Left lung (tissue), 14 donors: ENCODE results near the gene ZNF552. TPM values are rescaled to one million over a fixed set of nuclear protein-coding genes. Genes with fewer than 3 reads are reported as not detected.
"Not testable (repeated sequence)": the region's sequence is repeated elsewhere in the genome, so short reads cannot be mapped to it uniquely, and the experiment has no call there.

Source experiments
- ATAC-seq: fragments of 200-7000 bp; cut with Tn5 transposase; one replicate; pipeline ENCODE4 v1.9.1; 2020; ENCODE audit warnings: moderate library complexity
- DNase-seq, 4 donors: peaks; one replicate each; pipeline ENCODE4 v3.0.0-alpha.2; 2013 to 2020
- H3K27ac ChIP-seq, 2 donors: fragments of 200-600 bp; sonication (generic) in 1 of 2; one replicate each; pipeline versions ENCODE4 v1.5.0 to v1.8.0; 2020 to 2021
- H3K27me3 ChIP-seq, 2 donors: fragments of 200-600 bp; sonication (generic) in 1 of 2; one replicate each; pipeline versions ENCODE4 v1.5.0 to v1.8.0; 2020 to 2021
- H3K36me3 ChIP-seq, 2 donors: fragments of 200-600 bp; sonication (generic) in 1 of 2; one replicate each; pipeline versions ENCODE4 v1.5.0 to v1.8.0; 2020 to 2021
- H3K4me1 ChIP-seq, 2 donors: fragments of 200-600 bp; one replicate each; pipeline ENCODE4 v1.8.0; 2021
- H3K4me3 ChIP-seq, 2 donors: fragments of 200-600 bp; sonication (generic) in 1 of 2; one replicate each; pipeline versions ENCODE4 v1.5.0 to v1.8.0; 2020 to 2021; ENCODE audit warnings: mild to moderate bottlenecking in 1 of 2
- H3K9me3 ChIP-seq, 2 donors: fragments of 200-600 bp; sonication (generic) in 1 of 2; one replicate each; pipeline versions ENCODE4 v1.5.0 to v1.8.0; 2020 to 2021
- intact Hi-C, 2 donors: fragments of 100-400 bp; cut with DNase I; formaldehyde crosslinking; loops; one replicate each; pipeline versions ENCODE4 v1.11.2 to v1.14.2; 2022
- long read RNA-seq, 12 donors: library from polyadenylated mRNA in 2 of 12; unstranded in 2 of 12; transcript quantifications; one replicate each; pipeline ENCODE4 v2.0.0 and lab custom pipeline, GENCODE V29; 2019 to 2026
- polyA plus RNA-seq, 6 donors: library from polyadenylated mRNA; unstranded; fragments of 120-200 nt; gene quantifications; one replicate each; pipeline ENCODE4 v1.2.1, GENCODE V29; 2013; ENCODE audit not compliant: insufficient read length in 6 of 6
- total RNA-seq, 2 donors: library from RNA; stranded (reverse); fragmentation: NEBNext Ultra II Directional; extraction: Animal tissue kit (Norgen Biotek cat#: 25700); gene quantifications; one replicate each; pipeline ENCODE4 v1.2.1, GENCODE V29; 2021
- TF ChIP-seq, protein P1 (sequence below), 2 donors: fragments of 200-600 bp; sonication (generic) in 1 of 2; IDR thresholded peaks; one replicate each; pipeline versions ENCODE4 v1.5.0 to v1.8.0; 2021; ENCODE audit warnings: antibody characterized with exemption in 2 of 2
- donor health status: DM: no; HTN: yes; CAD: no.
- donor health status: DM: no; HTN: no; CAD: no.

The ZNF552 gene
- 10 to 100 TPM; 11.2 to 15.7 TPM for total RNA-seq
- 10 to 100 TPM; 15.2 to 21.4 (median 17.4) TPM for polyA plus RNA-seq
- long read RNA-seq, donor 1, partial matches to known transcripts, result 0 of 1 reads
- long read RNA-seq, donor 1, other reads (novel, unspliced or antisense), result 0 of 1 reads
- long read RNA-seq, donor 2, partial matches to known transcripts, result 0 of 5 reads
- long read RNA-seq, donor 2, other reads (novel, unspliced or antisense), result 0 of 5 reads
- long read RNA-seq, donor 3, partial matches to known transcripts, result 0 of 1 reads
- long read RNA-seq, donor 3, other reads (novel, unspliced or antisense), result 0 of 1 reads
- long read RNA-seq, donor 4, partial matches to known transcripts, result 0 of 6 reads
- long read RNA-seq, donor 4, other reads (novel, unspliced or antisense), result 5 of 6 reads
- long read RNA-seq, donor 5, result 0 reads
- long read RNA-seq, donor 6, result 0 reads
- long read RNA-seq, donor 7, partial matches to known transcripts, result 0 of 1 reads
- long read RNA-seq, donor 7, other reads (novel, unspliced or antisense), result 0 of 1 reads
- long read RNA-seq, donor 8, partial matches to known transcripts, result 0 of 2 reads
- long read RNA-seq, donor 8, other reads (novel, unspliced or antisense), result 0 of 2 reads
- long read RNA-seq, donor 9, result 0 reads
- long read RNA-seq, donor 10, partial matches to known transcripts, result 0 of 2 reads
- long read RNA-seq, donor 10, other reads (novel, unspliced or antisense), result 1 of 2 reads
- long read RNA-seq, donor 11, result 0 reads
- long read RNA-seq, donor 12, partial matches to known transcripts, result 0 of 1 reads
- long read RNA-seq, donor 12, other reads (novel, unspliced or antisense), result 0 of 1 reads

DNA sequence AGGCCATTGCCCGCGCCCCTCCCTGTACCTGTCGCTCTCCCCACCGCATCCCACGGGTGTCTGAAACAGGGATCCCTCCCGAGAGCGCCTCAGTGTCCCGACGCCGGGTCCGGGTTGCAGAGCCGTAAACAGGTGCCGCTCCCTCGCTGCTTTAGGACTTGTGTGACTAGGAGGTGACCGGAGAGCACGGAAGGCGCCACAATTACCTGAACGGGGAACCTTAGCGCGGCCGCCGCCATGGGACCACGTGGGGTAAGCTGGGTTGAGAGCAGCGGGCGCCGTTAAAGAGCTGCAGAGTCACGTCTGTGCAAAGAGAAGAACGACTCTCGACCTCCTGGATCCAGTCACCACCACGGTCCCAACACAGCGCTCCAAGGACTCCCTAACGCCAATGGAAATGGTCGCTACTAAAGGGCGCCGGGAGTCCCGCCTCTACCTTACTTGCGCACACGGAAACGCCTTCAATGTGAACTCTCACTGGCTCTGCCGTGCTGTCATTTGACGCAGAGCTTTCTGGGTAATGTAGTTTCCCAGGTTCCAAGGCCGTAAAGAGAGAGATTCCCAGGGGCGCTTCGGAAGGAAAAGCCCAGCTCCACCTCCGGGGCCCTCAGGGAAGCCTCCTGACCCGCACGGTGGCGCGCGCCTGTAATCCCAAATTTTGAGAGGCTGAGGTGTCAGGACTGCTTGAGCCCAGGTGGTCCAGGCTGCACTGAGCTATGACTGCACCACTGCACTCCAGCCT, at the start of gene ZNF552:
ZNF552 (minus strand) TSS at position 409 of the 742 bp plus-strand sequence; CDS start at position 239, 170 bp downstream.
- intact Hi-C loops, result no loop called here
- Histone ChIP-seq H3K36me3 (peaks cover 0 to 17% of the 10 kb centered on the region in 2 donors), H3K4me1 (peaks cover 26 to 39% of the 10 kb centered on the region in 2 donors), H3K27me3 (no peaks in the 10 kb centered on the region), H3K4me3 (peak within 1 kb of the TSS; percentile 76 to 82), H3K9me3 (no peaks in the 10 kb centered on the region), H3K27ac (peak within 1 kb of the TSS; percentile 73 to 77)
- TF ChIP-seq, protein P1, sequence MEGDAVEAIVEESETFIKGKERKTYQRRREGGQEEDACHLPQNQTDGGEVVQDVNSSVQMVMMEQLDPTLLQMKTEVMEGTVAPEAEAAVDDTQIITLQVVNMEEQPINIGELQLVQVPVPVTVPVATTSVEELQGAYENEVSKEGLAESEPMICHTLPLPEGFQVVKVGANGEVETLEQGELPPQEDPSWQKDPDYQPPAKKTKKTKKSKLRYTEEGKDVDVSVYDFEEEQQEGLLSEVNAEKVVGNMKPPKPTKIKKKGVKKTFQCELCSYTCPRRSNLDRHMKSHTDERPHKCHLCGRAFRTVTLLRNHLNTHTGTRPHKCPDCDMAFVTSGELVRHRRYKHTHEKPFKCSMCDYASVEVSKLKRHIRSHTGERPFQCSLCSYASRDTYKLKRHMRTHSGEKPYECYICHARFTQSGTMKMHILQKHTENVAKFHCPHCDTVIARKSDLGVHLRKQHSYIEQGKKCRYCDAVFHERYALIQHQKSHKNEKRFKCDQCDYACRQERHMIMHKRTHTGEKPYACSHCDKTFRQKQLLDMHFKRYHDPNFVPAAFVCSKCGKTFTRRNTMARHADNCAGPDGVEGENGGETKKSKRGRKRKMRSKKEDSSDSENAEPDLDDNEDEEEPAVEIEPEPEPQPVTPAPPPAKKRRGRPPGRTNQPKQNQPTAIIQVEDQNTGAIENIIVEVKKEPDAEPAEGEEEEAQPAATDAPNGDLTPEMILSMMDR (IDR thresholded peaks at IDR 0.05), result no peak
- ATAC-seq, result peak; percentile 91
- DNase-seq, result peak; percentile 84 to 93 (median 90)

DNA sequence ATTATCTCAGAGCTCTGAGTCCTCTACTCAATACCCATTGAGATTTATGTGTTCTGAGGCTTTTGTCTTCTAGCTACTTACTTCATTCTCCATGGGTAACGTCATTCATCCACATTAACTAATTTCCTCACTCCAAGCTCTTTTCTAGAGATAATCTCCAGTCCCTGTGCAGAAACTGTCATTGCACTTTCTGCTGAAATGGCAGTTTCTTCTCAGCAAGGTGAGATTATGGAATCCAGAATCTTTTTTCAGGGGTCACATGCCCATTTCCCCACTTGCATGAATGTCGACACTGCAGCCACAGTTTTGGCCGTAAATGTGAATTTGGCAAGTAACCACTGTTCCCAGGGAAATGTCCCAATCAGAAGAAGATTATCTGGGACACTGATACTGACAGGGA, 47.6 kb upstream of the ZNF552 start:
- H3K27ac ChIP-seq, H3K4me3 ChIP-seq, intact Hi-C loops, H3K27me3 ChIP-seq, ATAC-seq, H3K4me1 ChIP-seq, DNase-seq: not testable (repeated sequence)
- H3K36me3 ChIP-seq, result peaks cover 0 to 100% of the 10 kb centered on the region in 2 donors
- H3K9me3 ChIP-seq, result peaks cover 0 to 61% of the 10 kb centered on the region in 2 donors

DNA sequence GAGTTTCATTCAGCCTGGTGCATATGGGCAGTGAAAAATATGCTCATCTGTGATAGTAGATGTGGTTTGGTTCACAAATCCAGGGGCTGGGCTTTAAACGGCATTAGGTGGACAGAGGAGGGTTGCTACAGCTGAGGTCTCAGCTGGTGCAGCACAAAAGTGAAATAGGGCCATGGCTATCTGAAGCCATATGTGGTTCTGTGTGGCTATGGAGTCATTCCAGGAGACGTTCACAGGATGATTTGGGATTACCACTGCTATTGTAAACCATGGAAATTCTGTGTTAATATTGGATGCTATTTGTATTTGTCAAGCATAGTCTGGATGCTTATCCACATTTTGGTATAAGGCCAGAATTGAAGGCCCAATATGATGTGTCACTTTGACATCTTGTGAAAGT, 39.4 kb upstream of the ZNF552 start:
- peaks cover 0 to 51% of the 10 kb centered on the region in 2 donors for H3K36me3 ChIP-seq
- H3K27ac ChIP-seq, H3K9me3 ChIP-seq, ATAC-seq, DNase-seq, H3K27me3 ChIP-seq, intact Hi-C loops, H3K4me3 ChIP-seq: not testable (repeated sequence)
- H3K4me1 ChIP-seq, result peaks cover 12 to 17% of the 10 kb centered on the region in 2 donors

DNA sequence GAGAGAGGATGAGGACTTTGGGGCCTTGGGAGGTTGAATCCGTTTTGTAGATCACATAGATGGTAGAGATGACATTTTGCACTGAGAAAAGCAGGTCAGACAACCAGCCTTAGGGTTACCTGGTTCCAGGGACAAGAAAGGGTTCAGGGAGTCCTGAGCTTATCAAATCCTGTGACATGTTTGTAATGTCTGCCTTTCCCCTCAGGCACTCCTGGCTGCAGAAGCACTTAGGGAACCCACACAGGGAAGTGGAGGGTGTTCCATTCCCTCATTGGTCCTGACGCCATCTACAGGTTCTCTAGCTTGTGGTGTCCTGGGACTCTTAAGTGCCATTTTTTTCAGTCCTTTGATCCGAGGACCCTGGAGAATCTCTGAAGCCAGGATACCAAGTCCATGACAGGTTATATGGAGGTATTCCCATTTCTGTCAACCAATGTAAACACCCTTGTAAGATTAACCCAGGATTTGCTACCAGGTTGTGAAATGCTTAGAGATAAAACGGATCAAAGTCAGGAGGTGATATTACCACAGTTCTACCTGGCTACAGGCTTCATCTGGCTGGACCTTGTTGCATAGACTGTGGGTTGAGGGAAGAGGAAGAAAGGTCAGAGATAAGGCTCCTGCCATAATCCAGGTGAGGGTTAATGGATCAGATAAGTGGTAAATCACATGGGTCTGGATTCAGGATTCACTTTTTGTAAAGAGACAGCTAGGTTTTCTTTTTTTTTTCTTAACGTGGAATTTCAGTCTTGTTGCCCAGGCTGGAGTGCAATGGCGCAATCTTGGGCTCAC, 37.3 kb upstream of the ZNF552 start:
- H3K4me3 ChIP-seq, H3K27me3 ChIP-seq, H3K27ac ChIP-seq, intact Hi-C loops, DNase-seq, H3K9me3 ChIP-seq, ATAC-seq: not testable (repeated sequence)
- peaks cover 12 to 17% of the 10 kb centered on the region in 2 donors for H3K4me1 ChIP-seq
- peaks cover 0 to 30% of the 10 kb centered on the region in 2 donors for H3K36me3 ChIP-seq

DNA sequence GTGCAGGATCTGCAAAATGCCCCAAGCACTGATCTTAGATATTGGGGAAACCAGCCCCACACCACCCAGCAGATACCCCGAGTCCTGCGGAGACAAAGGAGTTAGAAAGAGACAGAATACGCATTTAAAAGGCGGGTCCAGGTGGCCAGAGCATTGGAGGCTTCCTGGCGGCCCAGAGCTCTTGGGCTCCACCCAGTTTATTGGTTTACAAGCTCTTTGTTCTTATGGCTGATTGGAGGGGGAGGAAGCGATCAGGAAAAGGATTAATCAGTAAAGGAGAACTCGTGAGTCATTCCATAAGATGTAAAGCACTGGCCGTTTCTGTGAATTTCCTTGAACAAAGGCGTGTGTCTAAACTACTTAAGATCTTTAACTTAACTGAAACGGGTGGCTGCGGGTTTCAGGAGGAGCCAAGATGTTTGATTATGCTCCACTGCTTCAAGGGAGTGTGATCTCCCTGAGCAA, 35.9 kb upstream of the ZNF552 start:
- no peak for DNase-seq
- H3K36me3 ChIP-seq, result peaks cover 0 to 21% of the 10 kb centered on the region in 2 donors
- intact Hi-C loops, result no loop called here

DNA sequence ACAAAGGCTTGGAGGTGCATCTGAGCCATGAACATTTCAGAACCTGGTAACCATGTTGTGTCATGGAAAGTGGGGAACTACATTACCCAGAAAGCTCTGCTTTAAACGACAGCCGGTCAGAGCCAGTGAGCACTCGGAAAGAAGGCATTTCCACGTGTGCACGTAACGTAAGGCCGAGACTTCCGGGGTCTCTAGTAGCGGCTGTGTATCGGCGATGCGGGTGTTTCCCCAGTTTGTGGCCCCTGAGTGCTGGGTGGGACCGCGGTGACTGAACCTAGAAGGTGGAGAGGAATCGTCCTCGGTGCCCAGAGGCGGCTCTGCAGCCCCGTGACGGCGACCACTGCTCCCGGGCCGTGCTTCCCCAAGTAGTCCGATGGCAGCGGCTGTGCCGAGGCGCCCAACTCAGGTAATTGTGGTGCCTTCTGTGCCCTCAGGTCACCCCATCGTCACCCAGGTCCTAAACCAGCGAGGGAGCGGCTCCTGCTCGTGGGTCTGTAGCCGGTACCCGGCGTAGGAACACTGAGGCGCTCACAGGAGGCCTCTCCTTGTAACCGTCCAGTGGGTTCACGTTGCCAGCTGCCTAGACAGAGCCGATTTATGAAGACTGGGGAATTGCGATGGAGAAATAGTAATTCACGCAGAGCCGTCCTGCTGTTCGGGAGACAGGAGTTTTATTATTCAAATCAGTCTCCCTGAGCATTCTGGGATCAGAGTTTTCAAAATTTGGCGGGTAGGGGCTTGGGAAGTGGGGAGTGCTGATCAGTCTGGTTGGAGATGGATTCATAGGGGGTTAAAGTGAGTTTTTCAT, 35.2 kb upstream of the ZNF552 start, which contains the start of gene ZNF587:
ZNF587 (plus strand) TSS at position 194 of the 808 bp plus-strand sequence; CDS start at position 374, 180 bp downstream.
- H3K4me1 ChIP-seq, result peaks cover 12 to 17% of the 10 kb centered on the region in 2 donors

More for the DNA sequence above, 35.9 kb upstream of the ZNF552 start:
- H3K9me3 ChIP-seq, result no peaks in the 10 kb centered on the region
- H3K27ac ChIP-seq, result peak overlapping the region in 1 of 2 donors; percentile 68
- H3K4me1 ChIP-seq, result peaks cover 12 to 17% of the 10 kb centered on the region in 2 donors
- peak overlapping the region; percentile 69 to 73 for H3K4me3 ChIP-seq
- ATAC-seq, result peak; percentile 17
- no peaks in the 10 kb centered on the region for H3K27me3 ChIP-seq
- TF ChIP-seq, protein P1 (IDR thresholded peaks at IDR 0.05), result no peak

DNA sequence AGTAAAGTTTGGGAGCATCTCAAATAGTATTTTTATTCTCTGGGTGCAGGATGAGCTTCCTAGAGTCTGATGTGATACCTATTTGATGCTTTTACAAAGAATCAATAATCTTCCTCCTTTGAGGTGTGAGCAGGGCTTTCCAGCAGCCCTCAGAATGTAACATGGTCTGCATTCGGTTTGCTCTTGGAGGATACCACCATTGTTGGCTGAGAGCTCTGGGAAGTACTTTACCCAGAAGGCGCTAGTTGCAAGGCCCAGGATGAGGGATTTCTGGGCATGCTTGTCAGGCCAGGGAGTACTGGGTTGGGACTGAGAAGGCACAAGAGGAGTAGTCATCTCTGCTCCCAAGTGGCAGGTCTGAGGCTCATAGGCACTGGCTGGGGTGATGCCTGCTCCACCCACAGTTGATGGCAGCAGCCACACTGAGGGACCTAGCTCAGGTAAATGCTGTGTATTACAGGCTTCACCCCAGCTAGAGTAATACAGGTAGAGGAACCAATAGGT, 34.5 kb upstream of the ZNF552 start:
- ATAC-seq, result peak; percentile 25
- H3K27me3 ChIP-seq, intact Hi-C loops, H3K9me3 ChIP-seq, H3K36me3 ChIP-seq, H3K27ac ChIP-seq, DNase-seq: not testable (repeated sequence)
- H3K4me3 ChIP-seq, result peak overlapping the region in 1 of 2 donors; percentile 73
- H3K4me1 ChIP-seq, result peaks cover 12 to 17% of the 10 kb centered on the region in 2 donors

More for the DNA sequence above, 35.2 kb upstream of the ZNF552 start, which contains the start of gene ZNF587:
- peak; percentile 99 for ATAC-seq
- peak within 1 kb of the TSS; percentile 69 to 73 for H3K4me3 ChIP-seq
- H3K9me3 ChIP-seq, H3K27me3 ChIP-seq, intact Hi-C loops: not testable (repeated sequence)
- peaks cover 0 to 14% of the 10 kb centered on the region in 2 donors for H3K36me3 ChIP-seq
- H3K27ac ChIP-seq, result peak within 1 kb of the TSS; percentile 63 to 68
- DNase-seq, result peak; percentile 51 to 85 (median 80)

DNA sequence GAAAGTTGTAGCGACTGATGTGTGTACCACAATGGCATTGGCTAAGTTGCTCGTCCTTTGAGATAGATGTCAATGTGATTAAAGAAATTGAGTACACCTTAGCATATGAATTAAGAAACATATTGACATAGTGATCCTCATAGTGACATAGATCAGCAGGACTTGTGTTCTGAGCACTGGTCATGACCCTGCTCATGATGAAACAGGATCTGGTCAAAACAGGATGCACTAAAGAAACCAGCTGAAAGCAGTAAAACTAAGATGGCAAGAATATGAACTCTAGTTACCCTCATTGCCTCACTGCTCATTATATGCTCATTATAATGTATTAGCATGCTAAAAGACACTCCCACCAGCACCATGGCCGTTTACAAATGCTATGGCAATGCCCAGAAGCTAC, 32.5 kb upstream of the ZNF552 start:
- H3K9me3 ChIP-seq, H3K4me3 ChIP-seq, ATAC-seq, H3K27ac ChIP-seq, intact Hi-C loops, DNase-seq, H3K27me3 ChIP-seq: not testable (repeated sequence)
- Histone ChIP-seq H3K4me1 (peaks cover 12 to 17% of the 10 kb centered on the region in 2 donors), H3K36me3 (peaks cover 0 to 20% of the 10 kb centered on the region in 2 donors)
